COLO668 (cell line): ENCODE measurements around the gene MARK1.

Experiments used
- DNase-seq: peaks from one replicate; lab custom pipeline; 2025; ENCODE audit not compliant: unreplicated experiment; lab: John Stamatoyannopoulos, UW

The MARK1 gene

DNA sequence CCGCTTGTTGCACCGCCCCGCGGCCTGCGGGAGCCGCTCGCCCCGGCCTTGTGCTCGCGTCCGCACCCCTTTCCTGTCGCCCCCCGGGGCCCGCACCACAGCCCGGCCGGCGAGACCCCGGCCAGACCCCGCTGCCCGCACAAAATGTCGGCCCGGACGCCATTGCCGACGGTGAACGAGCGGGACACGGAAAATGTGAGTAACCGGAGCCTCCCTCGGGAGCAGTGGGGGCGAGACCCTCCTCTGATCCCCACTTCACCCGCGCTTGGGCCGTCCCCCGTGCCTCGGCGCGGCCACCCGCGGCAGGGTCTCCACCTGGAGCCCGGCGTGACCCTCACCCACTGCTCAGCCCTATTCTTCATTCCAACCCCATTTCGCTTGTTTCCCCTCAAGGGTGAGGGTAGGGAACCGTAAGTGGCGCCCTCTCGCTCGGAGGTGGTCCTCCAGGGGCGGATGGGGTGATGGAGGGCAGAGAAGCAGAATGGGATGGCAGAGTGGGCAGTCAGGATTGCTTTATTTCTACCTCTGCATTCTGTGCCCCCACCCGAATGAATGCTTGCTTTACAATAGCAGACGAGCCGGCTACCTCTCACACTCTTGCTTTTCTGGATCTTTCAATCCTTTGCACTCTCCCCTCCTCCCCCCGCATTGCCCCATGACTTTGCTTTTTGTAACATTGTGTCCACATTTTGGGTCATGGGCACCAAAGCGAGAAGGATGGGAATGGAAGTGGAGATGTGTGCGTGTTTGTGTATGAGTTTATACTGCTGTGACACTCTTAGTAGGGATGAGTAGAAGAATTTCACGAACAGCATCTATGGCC lies 954 bp downstream of the MARK1 start:
- peak; percentile 48 for DNase-seq

- DNase-seq, result no peak
Measured at GRCh38 chr1:220529521-220530020, 1.6 kb downstream of the MARK1 start.

GRCh38 chr1:220533504-220534109 lies 5.7 kb downstream of the MARK1 start:
- no peak for DNase-seq

GRCh38 chr1:220544901-220545303 lies 17.0 kb downstream of the MARK1 start:
- DNase-seq, result no peak

DNA sequence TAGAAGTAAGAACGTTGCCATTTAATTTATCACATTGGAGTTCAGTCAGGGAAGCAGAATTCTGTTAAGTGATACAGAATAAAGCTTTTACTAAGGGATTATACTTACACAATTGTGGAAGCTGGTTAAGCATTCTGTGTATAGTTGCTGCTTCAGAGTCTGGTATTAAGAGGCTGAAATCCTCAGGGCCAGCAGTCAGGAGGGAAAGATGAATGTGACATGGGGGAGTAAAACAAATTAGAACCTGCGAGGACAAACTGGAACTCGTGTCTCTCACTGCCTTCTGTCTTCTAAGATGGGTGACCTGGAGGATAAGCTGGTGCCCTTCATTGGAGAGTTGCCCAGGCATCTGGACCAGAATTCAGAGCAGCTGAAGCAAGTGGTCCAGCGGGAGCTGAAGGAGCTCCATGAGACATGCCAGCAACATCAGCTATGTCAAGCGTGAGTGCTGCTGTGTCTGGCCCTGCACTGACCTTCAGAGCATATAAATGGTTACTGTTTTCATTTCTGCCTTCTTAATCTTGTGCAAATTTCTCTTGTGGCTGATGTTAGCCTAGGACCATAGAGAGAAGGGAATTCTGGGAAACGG lies 23.0 kb downstream of the MARK1 start:
- DNase-seq, result no peak

- no peak for DNase-seq
Measured at GRCh38 chr1:220551718-220552117, 23.8 kb downstream of the MARK1 start.

DNA sequence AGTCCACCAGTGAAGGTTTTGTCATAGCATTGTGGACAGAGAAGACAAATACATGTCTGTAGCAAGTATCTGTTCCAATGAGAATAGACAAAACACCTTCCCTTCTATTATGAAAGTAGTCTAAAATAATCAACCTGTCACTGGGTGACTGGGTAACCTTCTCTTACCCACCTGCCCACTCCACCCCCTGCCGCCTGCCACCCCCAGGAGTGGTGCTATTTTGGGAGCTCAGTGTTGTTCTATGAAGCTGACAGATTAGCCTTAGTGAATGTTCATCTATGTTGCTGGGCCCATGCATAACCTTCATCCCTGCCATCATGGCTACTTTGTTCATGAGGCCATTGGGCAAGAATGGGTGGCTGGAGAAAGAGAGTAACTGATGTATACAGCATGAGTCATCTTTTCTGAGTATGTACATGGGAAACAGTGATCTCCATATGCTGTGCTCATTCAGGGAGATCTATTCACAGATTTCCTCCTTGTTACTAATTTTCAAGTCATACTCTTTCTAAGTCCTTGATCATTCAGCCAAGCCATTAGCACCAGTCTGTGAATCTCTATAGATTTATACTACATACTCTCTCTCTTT lies 24.8 kb downstream of the MARK1 start:
- DNase-seq, result no peak

GRCh38 chr1:220556641-220557040 lies 28.7 kb downstream of the MARK1 start:
- no peak for DNase-seq

DNA sequence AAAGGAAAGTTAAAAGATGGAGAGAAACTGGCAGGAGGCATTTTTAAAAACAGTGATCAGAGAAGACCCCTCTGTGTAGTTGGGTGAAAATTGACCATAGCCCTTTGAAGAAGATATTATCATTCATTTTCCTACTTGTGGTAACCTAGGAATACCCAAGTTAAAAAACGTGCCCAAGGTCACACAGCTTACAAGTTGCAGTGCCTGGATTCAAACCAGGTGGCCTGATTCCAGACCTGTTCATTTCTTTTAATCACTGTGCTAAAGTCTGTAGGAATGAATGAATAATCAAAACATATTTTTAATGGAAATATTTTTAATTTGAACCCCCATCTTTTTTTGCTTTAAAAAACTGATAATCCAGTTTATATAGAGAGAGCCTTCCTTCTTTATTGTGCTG lies 35.6 kb downstream of the MARK1 start:
- no peak for DNase-seq

DNA sequence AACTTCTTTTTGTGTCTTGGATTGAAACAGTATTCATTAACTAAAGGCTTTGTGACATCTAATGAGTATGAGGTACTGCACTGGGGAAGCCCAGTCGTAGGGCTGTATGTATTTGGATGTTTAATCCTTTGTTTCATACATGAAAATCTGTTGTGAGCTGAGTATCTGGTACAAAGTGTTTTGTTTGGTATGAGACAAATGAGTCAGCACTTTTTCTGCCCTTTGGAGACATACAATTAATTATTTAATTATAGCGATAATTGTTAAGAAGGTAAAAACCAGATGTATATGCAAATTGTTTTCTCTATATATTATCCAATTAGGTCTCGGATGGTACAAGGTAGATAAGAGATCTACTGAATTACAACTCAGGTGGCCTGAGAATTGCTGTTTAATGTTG lies 36.3 kb downstream of the MARK1 start:
- DNase-seq, result no peak

GRCh38 chr1:220565670-220566069 lies 37.7 kb downstream of the MARK1 start:
- no peak for DNase-seq

- DNase-seq, result no peak
Measured at GRCh38 chr1:220566869-220567268, 38.9 kb downstream of the MARK1 start.

GRCh38 chr1:220572416-220572815 lies 44.5 kb downstream of the MARK1 start:
- no peak for DNase-seq

DNA sequence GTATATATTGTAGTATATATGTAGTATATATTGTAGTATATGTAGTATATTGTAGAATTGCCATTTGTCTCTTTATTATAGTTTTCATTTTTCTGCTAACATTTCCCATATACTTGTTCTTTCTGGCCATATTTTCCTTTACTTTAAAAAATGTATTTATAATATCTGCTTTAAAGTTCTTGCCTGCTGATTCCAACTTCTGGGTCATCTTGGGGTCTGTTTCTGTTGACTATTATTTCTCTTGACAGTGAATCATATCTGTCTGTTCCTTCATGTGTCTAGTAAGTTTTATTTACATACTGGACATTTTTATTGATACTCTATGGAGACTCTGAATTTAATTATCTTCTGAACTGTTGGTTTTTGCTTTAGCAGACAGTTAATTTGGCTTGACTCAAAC lies 45.9 kb downstream of the MARK1 start:
- DNase-seq, result no peak

- DNase-seq, result no peak
Measured at GRCh38 chr1:220575718-220576497, 48.0 kb downstream of the MARK1 start.

GRCh38 chr1:220577926-220578325 lies 50.0 kb downstream of the MARK1 start:
- no peak for DNase-seq

DNA sequence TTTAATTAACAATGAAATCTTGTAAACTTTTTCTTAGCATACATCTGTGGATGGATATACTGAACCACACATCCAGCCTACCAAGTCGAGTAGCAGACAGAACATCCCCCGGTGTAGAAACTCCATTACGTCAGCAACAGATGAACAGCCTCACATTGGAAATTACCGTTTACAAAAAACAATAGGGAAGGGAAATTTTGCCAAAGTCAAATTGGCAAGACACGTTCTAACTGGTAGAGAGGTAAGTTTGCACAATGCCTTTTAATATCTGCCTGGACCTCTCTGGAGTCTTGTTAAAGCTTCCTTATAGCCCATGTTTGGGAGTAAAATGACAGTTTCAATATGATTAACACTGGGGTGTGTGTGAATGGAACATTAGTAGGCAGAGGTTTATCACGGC lies 51.4 kb downstream of the MARK1 start:
- no peak for DNase-seq

DNA sequence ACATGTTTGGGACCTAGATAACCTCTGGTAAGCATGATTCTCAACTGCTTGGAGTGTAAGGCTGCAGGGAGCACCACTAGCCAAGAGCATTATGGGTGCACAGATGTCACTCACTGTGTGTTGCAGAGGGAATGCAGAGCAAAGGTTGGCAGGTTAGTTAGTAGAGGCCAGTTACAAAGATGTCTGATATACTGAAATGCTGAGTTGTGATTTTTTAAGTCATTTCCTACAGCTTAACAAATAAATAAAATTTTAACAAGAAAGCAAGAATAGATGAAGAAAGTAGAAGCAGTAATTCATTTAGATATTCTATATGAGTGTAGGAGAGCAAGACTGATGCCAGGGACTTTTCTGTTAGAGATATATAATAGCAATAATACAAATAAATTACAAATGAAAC lies 64.8 kb downstream of the MARK1 start:
- DNase-seq, result no peak

DNA sequence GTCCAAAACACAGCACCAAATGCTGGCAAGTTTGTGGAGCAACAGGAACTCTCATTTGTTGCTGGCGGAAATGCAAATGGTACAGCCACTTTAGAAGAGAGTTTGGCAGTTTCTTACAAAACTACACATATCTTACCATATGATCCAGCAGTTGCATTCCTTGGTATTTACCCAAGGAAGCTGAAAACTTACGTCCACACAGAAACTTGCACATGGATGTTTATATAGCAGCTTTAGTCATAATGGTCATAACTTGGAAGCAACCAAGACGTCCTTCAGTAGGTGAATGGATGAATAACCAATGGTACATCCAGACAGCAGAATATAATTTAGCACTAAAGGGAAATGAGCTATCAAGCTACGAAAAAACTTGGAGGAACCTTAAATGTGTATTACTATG lies 66.4 kb downstream of the MARK1 start:
- DNase-seq, result no peak

- DNase-seq, result no peak
Measured at GRCh38 chr1:220595179-220595578, 67.2 kb downstream of the MARK1 start.

DNA sequence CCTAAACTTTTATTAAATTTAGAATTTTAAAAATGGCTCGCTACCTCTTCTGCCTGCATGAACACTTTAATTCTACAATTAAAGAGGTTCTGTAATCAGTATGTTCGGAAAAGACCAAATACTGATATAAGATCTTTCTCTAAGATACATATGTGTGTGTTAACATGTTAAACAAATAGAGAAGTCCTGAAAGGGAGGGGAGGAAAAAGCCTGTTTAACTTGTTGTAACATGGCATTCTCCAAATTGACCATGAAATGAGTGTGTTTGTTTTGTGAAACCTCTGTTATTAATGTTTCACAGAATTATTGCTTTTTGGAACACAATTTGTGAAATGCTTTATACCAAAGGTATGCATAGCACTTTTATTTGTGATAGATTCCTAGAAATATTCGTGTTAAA lies 77.0 kb downstream of the MARK1 start:
- DNase-seq, result no peak
